ENCODE data around the gene CD302.
"Not testable (repeated sequence)": the region's sequence is repeated elsewhere in the genome, so short reads cannot be mapped to it uniquely, and the experiment has no call there.

Gene CD302

DNA sequence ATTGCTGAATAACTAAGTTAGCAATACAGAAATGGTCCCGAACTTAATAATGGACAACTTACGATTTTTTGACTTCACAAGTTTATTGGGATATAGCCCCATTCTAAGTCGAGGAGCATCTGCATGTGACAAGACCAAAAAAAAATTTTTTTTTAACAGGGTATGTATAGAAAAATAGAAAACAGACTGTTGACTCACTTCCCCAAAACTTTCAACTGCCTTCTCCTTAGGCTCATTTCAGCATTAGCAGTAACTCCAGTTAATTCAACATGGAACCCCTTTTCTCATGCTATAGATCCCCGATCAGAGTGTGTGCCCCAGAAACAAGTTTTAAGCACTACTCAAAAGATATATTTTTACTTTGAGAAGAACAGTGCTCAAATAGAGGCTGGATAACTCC lies 5.4 kb downstream of the CD302 start:
- no peak for DNase-seq

DNA sequence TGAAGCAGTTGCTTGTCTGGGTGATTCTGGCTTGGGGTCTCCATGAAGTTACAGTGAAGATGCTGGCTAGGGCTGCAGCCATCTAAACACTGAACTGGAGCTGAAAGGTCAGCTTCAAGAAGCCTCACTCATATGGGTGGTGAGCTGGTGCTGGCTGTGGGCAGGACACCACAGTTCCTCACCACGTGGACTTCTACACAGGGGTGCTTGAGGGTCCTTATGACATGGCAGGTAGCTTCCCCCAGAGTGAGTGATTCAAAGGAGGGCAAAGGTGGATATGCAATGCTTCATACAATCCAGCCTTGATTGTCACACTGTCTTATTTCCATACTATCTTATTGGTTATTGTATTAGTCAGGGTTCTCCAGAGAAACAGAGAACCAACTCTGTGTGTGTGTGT lies 6.0 kb downstream of the CD302 start:
- DNase-seq = no peak

DNA sequence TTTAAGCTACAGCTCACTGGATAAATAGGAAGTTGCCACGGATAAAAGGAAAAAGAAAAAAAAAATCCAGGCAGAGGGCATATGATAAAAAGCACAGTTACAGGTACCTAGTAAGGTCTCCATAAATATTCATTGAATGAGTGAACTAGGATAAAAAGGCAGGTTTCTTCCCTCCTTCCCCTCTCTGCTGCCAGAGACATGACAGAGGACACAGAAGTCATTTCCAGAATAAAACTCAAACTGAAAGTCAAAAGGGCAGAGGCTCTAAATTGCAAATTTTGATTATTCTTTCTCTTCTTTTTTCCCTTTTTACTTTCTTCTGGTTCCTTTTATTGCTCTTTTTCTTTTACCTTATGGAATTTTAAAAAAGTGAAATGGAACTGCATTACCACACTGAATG lies 7.7 kb downstream of the CD302 start:
- no peak for DNase-seq

DNA sequence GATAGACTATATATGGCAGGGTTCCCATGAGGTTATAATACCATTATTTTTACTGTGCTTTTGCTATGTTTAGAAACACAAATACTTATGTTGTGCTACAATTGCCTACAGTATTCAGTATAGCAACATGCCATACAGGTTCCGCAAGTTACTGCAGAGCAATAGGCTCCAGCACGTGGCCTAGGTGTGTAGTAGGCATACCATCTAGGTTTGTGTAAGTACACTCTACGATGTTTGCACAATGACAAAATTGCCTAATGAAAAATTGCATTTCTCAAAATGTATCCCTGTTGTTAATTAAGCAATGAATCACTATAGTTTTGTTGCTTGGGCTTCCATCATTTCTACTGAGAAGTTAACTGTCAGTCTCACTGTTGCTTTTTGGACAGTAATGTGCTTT lies 9.8 kb downstream of the CD302 start:
- DNase-seq = no peak

DNA sequence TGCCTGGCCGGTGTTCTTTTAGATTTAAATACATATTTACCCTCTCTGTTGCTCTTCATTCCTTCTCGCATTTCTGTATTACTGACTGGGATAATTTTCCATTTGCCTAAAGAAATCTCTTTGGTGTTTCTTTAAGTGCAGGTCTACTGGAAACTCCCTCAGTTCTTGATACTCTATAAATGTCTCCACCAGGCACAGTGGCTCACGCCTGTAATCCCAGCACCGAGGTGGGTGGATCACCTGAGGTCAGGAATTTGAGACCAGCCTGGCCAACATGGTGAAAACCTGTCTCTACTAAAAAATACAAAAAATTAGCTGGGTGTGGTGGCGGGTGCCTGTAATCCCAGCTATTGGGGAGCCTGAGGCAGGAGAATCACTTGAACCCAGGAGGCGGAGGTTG lies 10.4 kb downstream of the CD302 start:
- DNase-seq = not testable (repeated sequence)

DNA sequence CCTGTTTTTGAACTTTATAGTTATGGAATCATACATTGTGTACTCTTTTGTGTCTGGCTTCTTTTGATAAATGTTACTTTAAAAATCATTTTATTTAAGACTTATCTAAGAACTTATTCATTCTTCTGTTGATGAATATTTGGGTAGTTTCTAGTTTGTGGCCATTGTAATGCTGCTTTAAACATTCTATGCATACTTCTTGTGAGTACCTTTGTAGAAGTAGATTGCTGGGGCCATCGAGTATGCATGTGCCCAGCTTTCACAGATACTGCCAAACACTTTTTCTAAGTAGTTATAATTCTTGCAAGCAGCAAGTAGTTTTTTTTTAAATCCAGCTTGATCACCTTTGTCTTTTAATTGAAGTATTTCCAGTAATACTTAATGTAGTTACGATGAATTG lies 11.1 kb downstream of the CD302 start:
- no peak for DNase-seq

DNA sequence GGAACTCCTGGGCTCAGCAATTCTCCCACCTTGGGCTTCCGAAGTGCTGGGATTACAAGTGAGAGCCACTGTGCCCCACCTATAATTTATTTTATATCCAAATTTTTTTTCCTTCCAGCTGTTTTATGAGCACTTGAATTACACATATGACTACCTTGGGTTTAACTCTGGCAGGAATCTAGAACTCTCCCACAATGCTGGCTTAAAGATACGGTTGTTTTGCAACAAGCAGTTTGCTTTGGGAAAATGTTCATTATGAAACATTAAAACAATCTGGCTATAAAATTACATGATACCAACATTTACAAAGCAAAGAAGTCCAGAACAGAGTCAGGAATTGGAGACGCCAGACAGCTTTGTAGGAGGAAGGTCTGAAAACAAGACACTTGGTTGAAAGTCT lies 12.8 kb downstream of the CD302 start:
- no peak for DNase-seq

DNA sequence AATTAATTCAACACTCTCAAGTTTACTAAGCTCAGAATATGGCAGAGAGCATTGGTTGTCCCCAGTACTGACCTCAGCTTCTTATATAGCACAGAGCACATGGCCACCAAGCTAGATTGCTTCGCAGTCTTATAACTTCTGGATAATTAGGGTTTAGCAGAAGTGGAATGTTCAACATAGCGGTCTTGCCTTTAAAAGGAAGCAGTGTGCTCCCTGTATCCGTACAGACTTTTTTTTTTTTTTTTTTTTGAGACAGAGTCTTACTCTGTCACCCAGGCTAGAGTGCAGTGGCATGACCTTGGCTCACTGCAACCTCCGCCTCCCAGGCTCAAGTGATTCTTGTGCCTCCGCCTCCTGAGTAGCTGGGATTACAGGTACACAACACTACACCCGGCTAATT lies 13.3 kb downstream of the CD302 start:
- not testable (repeated sequence) for DNase-seq

DNA sequence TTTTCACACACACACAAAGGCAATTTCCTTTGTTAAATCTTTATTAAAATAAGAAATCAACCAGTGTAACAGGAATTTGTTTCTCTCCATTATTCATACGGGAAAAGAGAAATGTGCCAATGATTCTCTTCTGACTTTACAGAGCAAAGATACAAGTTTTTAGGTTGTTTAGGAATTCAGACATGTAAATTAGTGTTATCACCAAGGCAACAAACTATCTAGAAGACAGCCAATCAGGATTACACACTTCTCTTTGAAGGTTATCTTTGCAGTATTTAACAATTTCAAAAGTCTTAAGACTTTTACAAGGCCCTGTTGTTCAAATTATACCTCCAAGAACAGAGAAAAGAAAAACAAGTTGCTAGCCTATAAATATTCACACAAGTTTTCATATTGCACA lies 14.5 kb downstream of the CD302 start:
- DNase-seq = no peak

DNA sequence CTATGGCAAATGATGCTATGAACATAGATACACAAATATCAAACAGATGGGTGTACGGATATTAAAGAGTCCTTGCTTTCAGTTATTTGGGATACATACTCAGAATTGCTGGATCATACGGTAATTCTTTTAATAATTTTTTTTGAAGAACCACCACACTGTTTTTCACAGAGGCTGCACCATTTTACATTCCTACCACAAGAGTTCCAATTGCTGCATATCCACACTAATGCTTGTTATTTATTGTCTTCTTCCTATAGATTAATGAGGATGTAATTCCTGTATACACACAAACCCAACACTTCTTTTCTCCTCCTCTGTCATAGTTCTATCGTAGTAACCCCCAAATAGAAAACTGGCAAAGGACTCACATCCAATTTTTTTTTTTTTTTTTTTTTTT lies 21.7 kb downstream of the CD302 start:
- DNase-seq = no peak

DNA sequence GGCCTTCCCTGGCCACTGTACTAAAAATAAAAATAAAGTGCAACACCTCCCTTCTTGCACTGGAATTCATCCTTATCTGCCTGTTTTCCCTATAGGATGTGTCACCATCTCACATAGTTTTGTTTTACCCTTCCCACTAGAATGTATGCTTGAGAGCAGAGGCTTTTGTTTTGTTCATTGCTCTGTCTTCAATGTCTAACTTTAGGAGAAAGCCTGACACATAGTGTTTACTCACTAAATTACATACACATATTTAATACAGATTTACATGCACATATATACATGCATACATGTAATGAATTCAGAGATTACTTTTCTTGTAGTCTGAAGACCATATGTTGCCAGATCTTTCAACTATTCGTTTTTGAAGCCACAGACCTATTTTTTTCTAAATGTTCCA lies 23.0 kb downstream of the CD302 start:
- no peak for DNase-seq

DNA sequence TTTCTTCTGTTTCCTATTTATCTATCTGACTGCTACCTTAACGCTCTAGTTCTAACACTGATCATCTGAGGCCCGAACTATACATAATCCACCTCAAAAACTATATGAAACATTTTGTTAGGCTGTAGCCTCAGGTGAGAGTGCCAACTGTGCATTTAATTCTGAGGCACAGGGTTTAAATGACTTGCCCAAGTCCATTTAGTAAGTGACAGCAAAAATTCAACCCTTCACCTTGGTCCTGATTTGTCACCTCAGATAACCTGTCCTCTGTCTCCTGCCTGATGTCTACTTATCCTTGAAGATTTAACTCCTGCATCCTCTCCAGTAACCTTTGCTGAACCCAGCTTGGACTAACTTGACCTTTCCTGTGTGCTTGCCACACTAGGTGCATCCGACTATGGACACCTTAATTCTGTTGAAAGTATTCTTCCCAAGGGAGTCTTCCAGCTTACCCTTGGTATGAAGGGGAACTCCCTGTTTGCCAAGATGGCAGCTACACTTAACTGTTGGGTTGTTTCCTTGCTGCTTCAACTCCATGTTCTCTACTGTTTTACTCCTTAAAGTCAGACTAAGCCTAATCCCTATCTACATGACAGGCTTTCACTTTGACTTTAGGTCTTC lies 23.5 kb downstream of the CD302 start:
- no peak for DNase-seq

DNA sequence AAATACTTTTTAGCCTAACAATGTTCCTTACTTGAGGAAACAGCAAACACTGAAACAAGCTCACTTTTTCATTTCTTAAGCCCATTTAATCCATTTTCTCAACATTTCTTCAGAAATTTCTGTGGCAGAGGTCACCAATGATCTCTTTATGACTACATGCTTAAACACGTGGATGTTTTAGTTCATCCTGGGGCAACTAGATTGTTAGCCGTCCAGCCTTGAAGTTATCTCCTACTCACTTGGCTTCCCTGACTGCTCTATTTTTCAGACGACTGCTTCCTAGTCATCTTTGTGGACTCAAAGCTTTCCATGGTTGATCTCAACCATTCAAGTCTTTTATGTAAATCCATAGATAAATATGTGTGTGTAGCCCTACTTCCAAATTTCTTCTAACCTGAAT lies 24.1 kb downstream of the CD302 start:
- DNase-seq = no peak

DNA sequence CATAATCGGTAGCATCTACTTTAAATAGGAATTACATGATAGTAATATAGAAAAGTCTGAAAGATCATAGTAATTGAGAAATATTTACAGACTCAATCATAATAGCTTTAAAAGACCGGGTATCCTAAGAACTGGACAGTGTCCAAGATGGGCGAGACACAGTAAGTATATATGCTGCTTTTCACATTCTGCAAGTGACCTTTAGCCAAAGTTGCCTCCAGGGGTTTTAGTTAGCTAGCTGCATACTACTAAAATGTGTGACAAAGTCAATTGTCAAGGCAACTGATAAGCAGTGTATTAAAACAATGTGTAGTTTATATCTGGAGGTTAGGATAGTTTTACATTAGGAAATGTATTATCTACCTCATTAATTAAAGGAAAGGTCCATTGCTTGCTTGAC lies 24.6 kb downstream of the CD302 start:
- no peak for DNase-seq

DNA sequence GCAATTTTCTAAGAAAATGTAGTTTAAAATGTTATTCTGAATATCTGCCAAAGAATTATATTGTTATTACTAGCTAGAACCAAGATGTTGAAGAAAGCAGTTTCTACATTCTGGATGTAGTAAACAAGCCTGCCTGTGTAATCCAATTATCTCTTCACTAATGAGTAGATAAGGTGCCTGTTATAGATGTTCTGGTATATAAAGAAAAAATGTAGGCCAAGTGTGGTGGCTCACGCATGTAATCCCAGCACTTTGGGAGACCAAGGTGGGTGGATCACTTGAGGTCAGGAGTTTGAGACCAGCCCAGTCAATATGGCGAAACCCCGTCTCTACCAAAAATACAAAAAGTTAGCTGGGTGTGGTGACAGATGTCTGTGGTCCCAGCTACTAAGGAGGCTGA lies 28.9 kb downstream of the CD302 start:
- DNase-seq = no peak

DNA sequence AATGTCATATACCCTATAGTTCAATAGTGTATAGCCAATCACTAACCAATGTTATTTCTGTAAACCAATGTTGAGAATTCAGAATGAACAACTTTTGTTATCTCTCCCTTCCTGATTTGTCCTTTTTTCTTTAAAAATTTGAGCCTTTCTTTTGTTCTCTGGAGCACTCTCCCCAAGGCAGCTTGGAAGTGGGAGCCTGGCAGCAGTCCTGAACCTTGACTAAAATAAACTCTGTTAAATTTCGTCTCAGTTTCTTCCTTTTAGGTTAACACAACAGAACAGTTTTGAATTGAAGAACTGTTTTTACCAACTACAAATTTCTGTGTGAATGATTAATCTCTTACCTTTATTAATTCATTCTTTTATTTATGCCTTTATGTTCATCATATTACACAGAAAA lies 35.9 kb downstream of the CD302 start:
- DNase-seq = no peak

DNA sequence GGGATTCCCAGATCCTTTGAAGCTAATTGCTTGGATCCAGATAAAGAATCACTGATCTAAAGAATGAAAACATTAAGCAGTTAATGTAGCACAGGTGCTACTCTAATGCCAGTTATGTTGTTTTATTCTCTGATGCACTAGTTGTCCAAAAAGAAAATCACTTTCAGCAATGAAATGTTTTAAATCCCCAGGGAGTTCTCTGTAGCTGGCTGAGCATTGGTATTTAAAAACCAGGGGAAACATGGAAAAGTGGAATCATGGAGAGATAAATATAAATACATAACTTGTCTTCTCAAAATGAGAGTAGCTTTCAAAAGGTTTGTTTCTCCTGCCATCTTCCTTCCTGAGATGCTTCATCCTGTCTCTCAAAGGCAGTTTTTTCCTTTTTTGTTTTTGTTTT lies 37.7 kb downstream of the CD302 start:
- no peak for DNase-seq

DNA sequence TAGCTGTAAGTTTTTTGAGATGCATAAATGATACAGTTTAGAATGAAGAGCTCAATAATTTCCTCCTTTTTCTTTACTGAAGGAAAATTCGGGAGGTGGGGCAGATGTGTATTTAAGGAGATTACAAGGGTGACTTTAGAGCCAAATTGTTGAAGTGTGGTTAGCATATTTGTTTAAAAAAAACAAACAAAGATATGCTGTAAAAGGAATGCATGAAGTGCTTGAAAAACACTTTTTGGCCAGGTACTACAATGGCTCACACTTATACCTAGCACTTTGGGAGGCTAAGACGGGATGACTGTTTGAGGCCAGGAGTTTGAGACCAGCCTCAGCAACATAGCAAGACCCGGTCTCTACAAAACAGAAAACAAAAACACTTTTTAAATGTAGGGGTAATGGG lies 38.4 kb downstream of the CD302 start:
- DNase-seq = no peak

DNA sequence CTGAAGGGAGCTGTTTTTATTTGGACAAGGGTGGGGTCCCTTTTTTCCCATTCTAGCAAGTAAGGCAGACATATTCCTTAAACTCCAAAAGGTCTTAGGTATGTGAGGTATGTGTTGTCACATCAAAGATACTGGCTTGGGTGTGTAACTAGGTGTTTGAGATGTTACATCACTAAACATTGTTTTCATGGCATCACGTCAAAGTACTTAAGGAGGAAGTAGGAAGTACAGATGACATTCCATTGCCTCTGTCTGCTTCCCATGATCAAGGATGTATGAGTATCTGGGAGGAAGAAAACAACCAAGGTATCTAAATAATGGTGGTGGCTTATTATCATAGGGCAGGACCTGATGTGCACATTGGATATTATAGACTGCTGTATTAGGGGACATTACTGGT lies 39.3 kb downstream of the CD302 start:
- no peak for DNase-seq

DNA sequence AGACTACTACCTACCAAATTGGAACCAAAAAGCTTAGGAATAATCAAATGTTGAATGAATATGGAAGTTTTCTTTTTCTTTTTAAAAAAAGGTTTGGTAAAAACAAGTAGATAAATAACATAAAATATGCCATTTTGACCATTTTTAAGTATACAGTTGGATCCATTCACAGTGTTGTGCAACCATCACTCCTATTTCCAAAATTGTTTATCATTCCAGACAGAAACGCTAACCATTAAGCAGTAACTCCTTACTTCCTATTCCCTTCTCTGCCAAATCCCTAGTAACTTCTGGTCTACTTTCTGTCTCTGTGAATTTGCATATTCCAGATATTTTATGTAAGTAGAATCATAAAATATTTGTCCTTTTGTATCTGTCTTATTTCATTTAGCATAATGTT lies 39.8 kb downstream of the CD302 start:
- no peak for DNase-seq

DNA sequence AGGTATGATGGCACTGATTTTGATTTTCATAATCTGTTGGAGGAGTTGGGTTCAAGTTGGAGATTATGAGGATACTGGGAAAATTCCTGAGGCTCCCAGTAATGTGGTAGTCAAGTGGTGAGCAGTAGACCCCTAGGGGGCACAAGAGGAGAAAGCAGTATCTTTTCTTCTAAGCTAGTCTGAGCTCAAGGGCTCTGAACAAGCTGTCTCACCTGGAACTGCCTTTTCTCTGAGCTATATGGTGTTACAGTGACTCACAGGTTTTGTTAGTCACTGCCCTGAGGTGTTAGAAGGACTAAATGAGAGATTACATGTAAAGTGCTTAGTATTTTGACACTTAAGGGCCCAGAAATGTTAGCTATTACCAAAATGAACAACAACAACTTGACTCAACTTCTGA lies 42.2 kb downstream of the CD302 start:
- no peak for DNase-seq

DNA sequence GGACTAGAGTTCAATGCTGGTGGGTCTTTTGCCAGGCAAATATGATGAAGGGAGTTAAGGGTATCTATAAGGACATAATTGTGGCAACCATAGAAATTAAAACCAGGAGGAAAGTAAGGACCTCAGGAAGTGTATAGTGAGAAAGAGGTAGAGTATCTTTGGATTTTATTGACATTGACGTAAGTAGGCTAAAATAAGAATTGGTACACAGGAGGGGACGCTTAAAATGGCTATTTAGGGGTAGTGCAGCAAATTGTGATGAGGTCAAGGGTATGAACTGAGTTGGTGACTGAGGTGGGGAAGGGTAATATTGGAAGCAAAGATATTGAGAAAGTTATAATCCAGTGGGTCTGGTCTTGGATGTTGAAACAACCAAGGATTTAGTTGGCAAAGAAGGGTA lies 43.0 kb downstream of the CD302 start:
- DNase-seq = no peak

DNA sequence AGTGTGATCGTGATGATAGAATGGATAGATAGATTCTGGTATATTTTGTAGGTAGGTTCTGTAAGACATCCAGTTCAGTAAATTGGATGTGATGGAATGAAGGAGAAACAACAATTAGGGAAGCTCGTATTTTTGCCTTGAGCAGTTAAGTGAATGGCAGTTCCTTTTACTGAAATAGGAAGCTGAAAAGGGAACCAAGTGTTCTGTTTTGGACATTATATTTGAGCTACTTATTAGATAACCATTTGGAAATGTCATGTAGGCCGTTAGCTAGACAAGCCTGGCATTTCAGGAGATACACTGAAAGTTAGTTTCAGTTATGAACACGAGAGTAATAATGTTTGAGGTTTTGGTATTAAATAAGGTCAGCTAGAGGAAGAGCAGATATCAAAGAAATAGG lies 44.2 kb downstream of the CD302 start:
- DNase-seq = no peak

DNA sequence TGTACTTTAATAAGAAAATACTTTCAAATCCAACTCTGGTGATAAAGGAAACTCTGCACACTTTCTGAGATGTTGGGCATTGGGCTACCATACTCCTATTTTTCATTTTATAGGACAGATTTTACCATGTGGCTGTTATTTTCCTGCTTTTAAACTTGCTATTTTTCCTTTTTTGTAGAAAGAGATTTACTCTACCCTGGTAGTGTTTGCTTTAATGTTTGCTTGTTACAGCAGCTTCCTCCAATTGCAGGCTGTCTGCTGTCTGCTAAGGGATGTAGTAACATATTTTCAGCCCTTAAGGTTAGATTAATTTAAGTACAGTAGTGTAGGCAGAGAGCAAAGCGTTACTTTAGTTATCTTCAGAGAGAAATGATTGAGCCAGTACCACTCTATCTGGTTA lies 47.1 kb downstream of the CD302 start:
- no peak for DNase-seq

DNA sequence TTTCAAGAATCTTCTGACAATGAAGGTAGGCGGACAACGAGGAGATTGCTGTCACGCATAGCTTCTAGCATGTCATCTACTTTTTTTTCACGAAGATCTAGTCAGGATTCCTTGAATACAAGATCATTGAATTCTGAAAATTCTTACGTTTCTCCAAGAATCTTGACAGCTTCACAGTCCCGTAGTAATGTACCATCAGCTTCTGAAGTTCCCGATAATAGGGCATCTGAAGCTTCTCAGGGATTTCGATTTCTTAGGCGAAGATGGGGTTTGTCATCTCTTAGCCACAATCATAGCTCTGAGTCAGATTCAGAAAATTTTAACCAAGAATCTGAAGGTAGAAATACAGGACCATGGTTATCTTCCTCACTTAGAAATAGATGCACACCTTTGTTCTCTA lies 49.9 kb downstream of the CD302 start:
- DNase-seq = no peak

DNA sequence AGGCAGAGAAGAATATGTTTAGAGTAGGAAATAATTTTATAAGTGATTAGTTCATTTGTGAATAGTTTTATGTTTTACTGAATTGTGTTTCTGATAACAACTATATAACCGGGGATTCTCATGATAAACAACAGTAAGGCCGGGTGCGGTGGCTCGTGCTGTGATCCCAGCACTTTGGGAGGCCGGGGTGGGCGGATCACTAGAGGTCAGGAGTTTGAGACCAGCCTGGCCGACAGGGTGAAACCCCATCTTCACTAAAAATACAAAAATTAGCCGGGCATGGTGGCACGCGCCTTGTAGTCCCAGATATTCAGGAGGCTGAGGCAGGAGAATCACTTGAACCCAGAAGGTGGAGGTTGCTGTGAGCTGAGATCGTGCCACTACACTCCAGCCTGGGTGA lies 52.8 kb downstream of the CD302 start:
- DNase-seq = not testable (repeated sequence)

Measured in activated T-cell treated with anti-CD3 and anti-CD28 coated beads, Interleukin-2, amount 50 U/mL, for 1 hour (primary cell).